NOMO-1 (cell line): ENCODE results near the gene TPRA1.

ENCODE experiments used
- DNase-seq, 2 experiments: peaks; one replicate each; lab custom pipeline; 2025; ENCODE audit not compliant: unreplicated experiment in 2 of 2; lab: John Stamatoyannopoulos, UW

Gene TPRA1

GRCh38 chr3:127593178-127593577 lies 2.6 kb upstream of the TPRA1 start:
- DNase-seq = no peak

DNA sequence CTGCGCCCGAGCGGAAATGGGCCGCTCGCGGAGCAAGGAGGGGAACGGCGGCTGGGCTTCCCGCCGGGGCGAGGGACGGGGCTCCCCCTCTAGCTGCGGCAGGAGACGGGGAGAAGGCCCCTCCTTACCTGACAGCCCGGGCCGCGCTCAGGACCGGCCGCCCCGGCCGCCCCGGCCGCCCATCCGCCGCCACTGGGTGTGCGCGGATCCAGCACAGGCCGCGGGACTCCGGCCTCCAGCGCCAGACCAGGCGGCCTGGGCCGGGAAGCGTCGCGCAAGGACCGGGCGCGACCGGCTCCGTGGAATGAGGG lies 296 bp downstream of the TPRA1 start:
- peak in 1 of 2 experiments; percentile 35 for DNase-seq

GRCh38 chr3:127589600-127590281 lies 792 bp downstream of the TPRA1 start:
- peak in 1 of 2 experiments; percentile 33 for DNase-seq

DNA sequence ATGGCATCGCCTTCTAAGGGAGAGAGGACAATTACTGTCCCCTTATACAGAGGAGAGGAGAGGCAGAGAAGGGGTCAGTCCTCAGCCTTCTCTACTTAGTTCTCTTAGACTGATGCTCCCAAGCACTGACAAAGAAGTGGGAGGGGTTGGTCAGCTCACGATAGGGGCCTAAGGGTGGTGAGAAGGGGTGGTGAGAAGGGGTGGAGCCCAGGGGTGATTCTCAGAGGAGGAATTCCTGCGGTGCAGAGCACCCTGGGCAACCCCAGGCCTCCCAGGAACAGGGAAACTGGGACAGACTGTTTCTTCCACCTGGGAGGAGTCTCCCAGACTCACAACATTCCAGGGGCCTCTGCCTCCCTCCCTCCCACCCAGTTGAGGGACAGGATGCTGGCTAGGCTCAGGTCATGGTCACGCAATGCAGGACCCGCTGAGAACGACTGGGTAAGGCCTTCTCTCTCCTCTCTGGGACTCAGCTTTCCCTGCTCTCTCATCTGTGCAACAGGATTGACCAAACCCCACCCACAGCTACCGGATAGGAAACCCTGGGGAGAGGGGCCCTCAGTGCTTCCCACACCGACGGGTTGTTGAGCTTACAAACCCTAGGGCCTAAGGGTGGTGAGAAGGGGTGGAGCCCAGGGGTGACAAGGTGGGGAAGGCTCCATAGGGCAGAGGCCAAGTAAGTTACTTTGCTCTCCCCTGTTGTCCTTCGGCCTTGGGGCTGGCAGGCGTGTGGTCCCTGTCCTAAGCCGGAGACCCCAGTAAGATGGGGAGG lies 1.5 kb downstream of the TPRA1 start:
- DNase-seq = peak; percentile 33 to 36

DNA sequence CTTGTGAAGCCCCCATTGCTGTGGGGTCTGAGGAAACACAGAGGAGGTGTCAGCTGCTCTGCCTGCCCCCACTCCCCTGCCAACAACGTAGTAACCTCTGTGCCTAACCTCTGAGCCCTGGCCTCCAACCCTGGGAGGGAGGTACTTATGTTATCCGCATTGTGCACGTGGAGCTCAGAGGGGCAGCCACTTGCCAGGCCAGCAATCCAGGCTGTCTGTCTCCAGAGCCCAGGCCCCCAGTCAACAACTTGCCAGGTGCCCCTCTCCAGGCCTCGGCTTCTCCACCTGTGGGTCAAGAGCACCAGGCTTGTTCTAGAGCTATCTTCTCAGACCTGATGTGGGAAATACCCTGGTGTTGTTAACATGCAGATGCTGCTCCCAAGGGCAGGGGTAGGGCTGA lies 2.7 kb downstream of the TPRA1 start:
- DNase-seq = no peak

GRCh38 chr3:127585813-127586413 lies 4.6 kb downstream of the TPRA1 start:
- no peak for DNase-seq

- no peak for DNase-seq
Observed at GRCh38 chr3:127585163-127585812, 5.2 kb downstream of the TPRA1 start.

DNA sequence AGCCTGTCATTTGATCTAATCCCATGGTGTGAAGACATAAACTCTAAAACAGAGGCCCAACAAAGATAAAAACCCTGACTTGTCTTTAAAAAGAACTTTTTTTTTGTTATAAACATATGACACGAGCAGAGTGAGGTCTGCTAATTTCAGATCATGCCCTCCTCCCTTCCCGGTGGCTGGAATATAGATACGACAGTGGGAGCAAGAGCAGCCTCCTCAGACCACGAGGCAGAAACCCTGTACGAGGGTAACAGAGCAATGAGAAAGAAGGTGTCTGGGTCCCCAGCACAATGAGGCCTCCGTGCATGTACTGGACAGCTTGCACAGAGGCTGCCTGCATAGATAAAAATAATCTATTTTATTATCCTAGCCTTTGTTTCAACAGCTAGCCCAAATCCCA lies 5.8 kb downstream of the TPRA1 start:
- DNase-seq = no peak

GRCh38 chr3:127580327-127581060 lies 10.0 kb downstream of the TPRA1 start:
- DNase-seq = no peak

GRCh38 chr3:127578802-127579201 lies 11.7 kb downstream of the TPRA1 start:
- DNase-seq = no peak

DNA sequence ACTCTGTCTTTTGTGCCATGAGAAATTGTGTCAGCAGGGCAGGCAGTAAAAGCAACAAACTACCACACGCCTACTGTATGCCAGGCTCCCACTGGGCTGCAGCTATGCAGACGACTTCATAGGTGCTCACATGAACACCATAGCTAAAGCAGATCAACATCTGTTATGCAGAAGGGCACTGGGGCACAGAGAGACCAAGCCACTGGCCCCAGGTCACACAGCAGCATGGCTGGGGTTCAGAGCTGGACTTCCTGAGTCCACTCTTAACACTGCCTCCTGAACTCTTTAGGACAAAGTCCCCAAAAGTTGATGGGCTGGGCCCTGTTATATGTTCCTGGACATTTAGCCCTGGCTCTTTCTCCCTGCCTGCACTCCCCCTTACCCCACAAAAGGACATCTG lies 12.4 kb downstream of the TPRA1 start:
- no peak for DNase-seq

GRCh38 chr3:127577448-127577847 lies 13.1 kb downstream of the TPRA1 start:
- no peak for DNase-seq

GRCh38 chr3:127574880-127575878 lies 15.4 kb downstream of the TPRA1 start:
- DNase-seq = peak; percentile 92 to 94

DNA sequence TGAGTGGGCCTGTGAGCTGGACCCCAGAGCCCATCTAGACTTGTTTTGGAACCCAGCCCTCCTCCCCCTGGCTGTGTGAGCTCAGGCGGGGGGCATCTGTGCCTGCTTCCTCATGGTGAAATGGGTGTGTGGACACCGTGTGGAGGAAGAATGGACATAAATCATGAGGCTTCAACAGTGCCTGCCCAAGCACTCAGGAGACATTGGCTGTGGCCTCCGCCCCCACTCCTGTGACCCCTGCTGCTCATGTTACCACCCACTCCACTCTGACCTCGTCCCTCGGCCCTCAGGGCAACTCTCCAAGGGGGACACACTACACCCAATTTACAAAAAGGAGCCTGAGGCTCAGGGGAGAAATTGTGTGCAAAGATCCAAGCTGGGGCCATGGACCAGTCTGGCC lies 16.6 kb downstream of the TPRA1 start:
- DNase-seq = no peak

DNA sequence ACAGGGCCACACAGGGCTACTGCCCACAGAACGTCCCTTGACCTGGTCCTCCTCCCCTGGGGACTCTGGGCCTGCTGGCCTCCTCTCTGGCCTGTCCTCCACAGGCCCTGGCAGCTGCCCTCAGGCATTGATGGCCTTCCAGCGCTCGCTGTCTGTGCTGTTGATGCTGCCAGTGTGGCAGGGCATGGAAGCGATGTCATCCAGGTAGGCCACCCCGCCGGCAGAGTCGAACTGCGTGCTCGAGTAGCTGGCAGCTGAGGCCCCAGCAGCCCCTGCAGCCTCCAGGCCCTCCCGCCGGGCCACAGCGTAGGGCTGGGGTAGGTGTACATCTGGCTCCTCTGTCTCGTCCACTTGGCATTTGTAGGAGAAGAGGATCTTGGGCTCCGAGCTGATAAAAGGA lies 17.1 kb downstream of the TPRA1 start:
- DNase-seq = no peak

- DNase-seq = no peak
Observed at GRCh38 chr3:127572735-127573134, 17.8 kb downstream of the TPRA1 start.

- DNase-seq = no peak
Observed at GRCh38 chr3:127572186-127572585, 18.3 kb downstream of the TPRA1 start.

- DNase-seq = no peak
Observed at GRCh38 chr3:127570520-127570919, 20.0 kb downstream of the TPRA1 start.

- DNase-seq = no peak
Observed at GRCh38 chr3:127569160-127569559, 21.4 kb downstream of the TPRA1 start.

DNA sequence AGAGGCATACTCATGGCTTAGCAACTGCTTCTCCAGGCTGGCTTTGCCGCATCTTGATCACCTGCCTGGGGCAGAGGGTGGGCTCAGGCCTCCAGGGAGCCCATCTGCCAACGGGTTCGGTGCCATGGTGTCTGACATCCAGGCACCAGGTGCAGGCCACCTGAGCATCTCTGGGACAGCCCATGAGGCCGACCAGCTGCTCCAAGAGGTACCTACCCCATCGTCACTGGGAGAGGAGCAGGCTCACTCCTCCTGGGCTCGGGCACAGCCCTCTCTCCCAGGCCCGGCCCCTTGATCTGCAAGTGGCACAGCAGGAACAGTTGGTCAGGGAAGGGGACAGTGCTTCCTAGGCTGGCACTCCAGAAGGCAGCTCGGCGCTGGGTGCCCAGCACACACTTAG lies 21.9 kb downstream of the TPRA1 start:
- no peak for DNase-seq
